GM19025 (cell line): Measurements from ENCODE around the gene PAGR1.
"Not testable (repeated sequence)": the region's sequence is repeated elsewhere in the genome, so short reads cannot be mapped to it uniquely, and the experiment has no call there.

Source experiments
- ATAC-seq: cut with Tn5 transposase; IDR thresholded peaks from one replicate; pipeline ENCODE4 v1.9.1; 2021; ENCODE audit warnings: mild to moderate bottlenecking, low read depth, moderate library complexity; ENCODE audit not compliant: unreplicated experiment

Gene PAGR1

DNA sequence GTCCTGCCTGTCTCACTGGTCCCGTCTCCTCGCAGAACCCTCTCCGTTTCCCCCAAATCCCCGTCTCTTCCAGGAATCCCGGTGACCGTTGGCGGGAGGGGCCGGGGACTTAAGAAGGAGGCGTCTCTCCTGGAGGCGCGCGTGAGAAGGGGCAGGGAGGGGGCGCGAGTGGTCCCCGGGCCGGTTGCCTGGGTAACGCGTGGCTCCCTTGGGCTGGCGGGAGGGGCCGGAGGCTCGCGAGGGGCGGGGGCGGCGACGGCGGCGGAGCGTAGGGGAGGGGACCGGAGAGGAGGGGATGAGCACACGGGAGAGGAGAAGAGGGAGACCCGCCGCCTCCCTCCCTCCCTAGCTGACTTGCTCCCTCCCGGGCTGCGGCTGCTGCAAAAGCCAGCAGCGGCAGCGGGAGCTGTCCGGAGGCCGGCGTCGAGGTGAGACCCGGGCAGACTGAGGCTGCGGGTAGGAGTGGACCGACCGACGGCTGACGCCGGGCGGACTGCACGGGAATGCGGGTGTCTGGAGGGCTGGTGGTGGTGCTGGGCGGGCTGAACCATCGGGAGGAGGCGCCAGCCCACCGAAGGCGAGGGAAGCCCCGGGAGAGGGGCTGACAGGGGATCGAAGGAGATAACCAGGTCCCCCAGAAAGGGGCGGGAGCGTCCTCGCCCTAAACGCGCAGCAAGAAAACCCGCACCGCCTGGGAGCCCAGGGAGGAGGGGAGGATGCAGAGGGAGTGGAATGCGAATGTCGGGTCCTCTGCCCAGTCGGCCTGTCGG is 3.9 kb upstream of the PAGR1 start, which contains the start of gene PRRT2:
Gene PRRT2, plus strand, starts transcription at position 298 of the 770 bp plus-strand sequence. CDS start 862 bp downstream, outside the sequence.
- ATAC-seq: no peak

GRCh38 chr16:29812754-29813643 is 3.0 kb upstream of the PAGR1 start:
- ATAC-seq: no peak

DNA sequence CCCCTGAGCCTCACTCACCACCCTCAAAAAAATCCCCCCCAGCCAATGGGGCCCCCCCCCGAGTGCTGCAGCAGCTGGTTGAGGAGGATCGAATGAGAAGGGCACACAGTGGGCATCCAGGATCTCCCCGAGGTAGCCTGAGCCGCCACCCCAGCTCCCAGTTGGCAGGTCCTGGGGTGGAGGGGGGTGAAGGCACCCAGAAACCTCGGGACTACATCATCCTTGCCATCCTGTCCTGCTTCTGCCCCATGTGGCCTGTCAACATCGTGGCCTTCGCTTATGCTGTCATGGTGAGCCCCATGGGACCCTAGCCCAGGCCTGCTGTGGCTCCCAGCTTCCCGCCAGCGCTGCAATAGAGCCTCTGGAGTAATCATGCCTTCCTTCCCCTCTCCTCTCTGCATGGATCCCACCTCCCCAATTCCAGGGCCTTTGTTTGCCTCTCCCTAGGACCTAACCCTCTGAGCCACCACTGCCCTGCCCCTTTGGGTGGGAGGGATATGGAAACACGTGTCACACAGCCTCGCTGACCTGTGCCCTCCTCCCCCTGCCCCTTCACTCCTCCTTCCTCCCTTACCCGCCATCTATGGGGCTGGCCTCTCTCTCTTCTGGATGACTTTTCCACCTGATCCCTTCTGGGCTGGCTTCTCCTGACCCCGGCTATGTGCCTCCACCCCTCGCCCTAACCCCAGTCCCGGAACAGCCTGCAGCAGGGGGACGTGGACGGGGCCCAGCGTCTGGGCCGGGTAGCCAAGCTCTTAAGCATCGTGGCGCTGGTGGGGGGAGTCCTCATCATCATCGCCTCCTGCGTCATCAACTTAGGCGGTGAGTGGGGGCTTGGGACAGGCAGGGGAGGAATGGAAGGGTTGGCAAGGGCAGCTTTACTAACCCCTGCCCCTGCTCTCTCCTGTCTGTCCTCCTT is 2.0 kb upstream of the PAGR1 start:
- ATAC-seq: no peak

- ATAC-seq: no peak
Measured at GRCh38 chr16:29814592-29814991, 1.4 kb upstream of the PAGR1 start.

- no peak for ATAC-seq
Measured at GRCh38 chr16:29815032-29815721, 775 bp upstream of the PAGR1 start.

GRCh38 chr16:29816694-29817441 is 916 bp downstream of the PAGR1 start:
- ATAC-seq: peak; percentile 5

DNA sequence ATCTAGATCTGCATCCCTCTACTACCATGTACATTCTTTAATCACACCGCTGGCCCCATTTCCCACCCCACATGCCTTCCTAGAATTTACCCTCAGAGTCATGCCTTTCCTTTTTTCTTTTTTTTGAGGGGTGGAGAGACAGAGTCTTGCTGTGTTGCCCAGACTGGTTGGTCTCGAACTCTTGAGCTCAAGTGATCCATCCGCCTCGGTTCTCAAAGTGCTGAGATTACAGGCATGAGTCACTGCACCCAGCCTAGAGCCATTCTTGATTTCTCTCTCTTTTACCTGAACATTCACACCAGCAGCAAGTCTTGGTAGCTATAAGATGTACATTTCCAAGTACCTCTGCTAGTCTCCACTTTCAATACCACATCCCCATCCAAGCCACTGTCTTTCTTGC is 2.1 kb downstream of the PAGR1 start:
- ATAC-seq: no peak

GRCh38 chr16:29819506-29819905 is 3.6 kb downstream of the PAGR1 start:
- ATAC-seq: no peak

DNA sequence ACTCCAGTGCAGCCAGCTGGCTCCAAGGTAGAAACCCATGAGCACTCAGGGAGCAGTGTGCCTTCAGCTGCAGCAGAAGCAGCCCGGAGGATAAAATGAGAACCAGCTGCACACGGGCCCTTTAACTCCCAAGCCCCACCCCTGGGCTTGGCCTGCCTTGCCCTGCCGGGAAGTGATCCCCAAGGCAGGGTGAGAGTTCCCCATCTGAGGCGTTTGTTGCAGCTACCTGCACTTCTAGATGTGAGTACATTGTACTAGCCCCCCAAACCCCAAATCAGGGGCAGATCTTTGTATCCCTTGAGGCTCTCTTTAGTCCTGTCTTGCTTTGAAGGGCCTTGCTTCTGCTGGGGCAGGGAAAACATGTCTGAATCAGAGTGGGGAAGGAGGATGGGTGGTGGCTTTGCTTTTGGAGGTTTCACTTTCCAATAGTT is 4.3 kb downstream of the PAGR1 start, which contains the start of gene MVP:
Gene MVP, plus strand, starts transcription at position 192 of the 431 bp plus-strand sequence. CDS start 10,088 bp downstream, outside the sequence.
- ATAC-seq: no peak

GRCh38 chr16:29820730-29821642 is 5.0 kb downstream of the PAGR1 start:
- peak; percentile 57 for ATAC-seq

GRCh38 chr16:29821643-29822115 is 5.7 kb downstream of the PAGR1 start:
- no peak for ATAC-seq

DNA sequence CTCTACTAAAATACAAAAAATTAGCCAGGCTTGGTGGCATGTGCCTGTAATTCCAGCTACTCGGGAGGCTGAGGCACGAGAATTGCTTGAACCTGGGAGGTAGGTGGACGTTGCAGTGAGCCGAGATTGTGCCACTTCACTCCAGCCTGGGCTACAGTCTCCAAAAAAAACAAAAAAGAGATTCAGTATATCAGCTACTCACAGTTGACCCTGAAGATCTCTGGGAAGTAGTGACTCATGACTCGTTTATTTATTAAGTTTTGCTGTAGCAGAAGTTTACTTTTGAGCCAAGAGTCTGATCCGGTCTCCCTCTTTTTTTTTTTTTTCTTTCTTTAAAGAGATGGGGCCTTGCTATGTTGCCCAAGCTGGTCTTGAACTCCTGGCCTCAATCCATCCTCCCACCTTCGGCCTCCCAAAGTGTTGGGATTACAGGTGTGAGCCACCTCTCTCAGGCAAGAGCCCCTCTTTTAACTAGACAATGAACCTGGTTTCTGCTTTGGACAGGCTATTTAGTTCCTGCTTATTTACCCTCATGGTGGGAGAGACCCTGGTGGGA is 8.7 kb downstream of the PAGR1 start:
- no peak for ATAC-seq

DNA sequence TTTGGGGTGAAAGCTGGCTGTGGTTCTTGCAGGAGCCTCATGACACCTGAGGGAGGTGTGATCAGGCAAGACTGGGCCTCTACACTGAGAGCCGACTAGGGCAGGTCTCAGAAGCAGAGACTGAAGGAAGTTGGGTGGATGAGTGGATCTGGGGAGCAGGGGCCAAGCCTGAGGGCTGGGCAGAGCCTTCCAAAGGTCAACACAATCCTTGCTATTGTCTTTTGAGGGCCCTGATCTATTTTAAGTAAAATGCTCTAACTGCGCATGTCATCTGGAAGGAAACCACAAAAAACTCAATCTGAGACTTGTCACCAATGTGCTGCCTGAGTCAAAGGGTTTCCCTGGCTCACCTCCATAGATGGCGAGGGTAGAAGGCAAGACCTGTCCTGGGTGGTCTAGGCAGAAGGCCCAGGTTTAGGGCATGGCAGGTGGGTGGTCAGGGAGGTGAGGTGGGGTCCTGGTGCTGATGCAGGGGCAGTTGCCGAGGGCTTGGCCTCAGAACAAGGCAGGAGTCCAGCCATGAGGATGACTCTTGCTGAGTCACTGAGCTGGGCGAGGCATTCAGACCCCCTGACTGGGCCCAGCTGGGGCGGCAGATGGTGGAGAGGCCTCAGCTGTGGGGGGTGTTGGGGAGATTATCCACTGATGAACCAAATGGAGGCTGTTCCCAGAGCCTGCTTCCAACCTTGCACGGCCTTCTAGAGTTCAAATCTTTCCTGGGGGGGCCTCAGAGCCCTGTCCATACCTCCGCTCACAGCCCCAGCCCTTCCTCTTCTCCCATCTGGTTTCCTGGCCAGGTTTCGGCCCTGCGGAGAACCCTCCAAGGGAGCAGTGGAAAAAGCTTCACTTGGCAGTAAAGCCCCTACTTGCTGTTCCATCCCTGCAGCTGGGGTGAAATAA is 9.4 kb downstream of the PAGR1 start:
- ATAC-seq: no peak

GRCh38 chr16:29826342-29826695 is 10.4 kb downstream of the PAGR1 start:
- no peak for ATAC-seq

DNA sequence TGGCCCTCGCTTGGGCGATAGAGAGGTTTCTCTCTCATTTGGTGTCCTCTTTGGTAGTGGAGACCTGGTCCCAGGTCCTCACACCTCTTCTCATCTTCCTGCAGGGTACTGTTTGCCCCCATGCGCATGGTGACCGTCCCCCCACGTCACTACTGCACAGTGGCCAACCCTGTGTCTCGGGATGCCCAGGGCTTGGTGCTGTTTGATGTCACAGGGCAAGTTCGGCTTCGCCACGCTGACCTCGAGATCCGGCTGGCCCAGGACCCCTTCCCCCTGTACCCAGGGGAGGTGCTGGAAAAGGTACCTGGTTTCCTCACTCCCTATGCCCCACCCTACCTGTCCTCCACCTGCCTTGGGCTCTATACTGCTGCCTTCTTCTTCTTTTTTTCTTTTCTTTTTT is 14.8 kb downstream of the PAGR1 start:
- ATAC-seq: no peak

GRCh38 chr16:29831490-29831889 is 15.5 kb downstream of the PAGR1 start:
- no peak for ATAC-seq

GRCh38 chr16:29833219-29833618 is 17.3 kb downstream of the PAGR1 start:
- not testable (repeated sequence) for ATAC-seq
